ENCODE results near the gene WDR87.

GRCh38 chr19:37893845-37894575, 12.4 kb downstream of the WDR87 start:
- no peak for TF ChIP-seq EZH2 (IDR thresholded peaks at IDR 0.05; ENCODE audit: borderline replicate concordance, low read depth, low read length, severe bottlenecking)
- no peak for TF ChIP-seq CTCF (IDR thresholded peaks at IDR 0.05; ENCODE audit: borderline replicate concordance, extremely low read depth, low read length, poor library complexity, severe bottlenecking)
